GM23338 (cell line): ENCODE measurements around the gene ACAP1.

Experiments
- EZH2 ChIP-seq: fragments of 200-600 bp; sonication (generic); IDR thresholded peaks from one replicate; pipeline ENCODE4 v1.8.0; 2017; ENCODE audit warnings: antibody characterized with exemption, mild to moderate bottlenecking, low read depth; ENCODE audit not compliant: unreplicated experiment
- EZH2phosphoT487 ChIP-seq: fragments of 200-600 bp; sonication (generic); IDR thresholded peaks from one replicate; pipeline ENCODE4 v1.8.1; 2018; ENCODE audit warnings: antibody characterized with exemption; ENCODE audit not compliant: unreplicated experiment
- JUNB ChIP-seq: IDR thresholded peaks from one replicate; pipeline ENCODE4 v1.6.1; 2016; ENCODE audit warnings: antibody characterized with exemption; ENCODE audit not compliant: unreplicated experiment
- NANOG ChIP-seq: IDR thresholded peaks from 2 replicates; pipeline ENCODE4 v1.6.1; 2016; ENCODE audit warnings: antibody characterized with exemption, borderline replicate concordance
- POLR2AphosphoS5 ChIP-seq: IDR thresholded peaks from 2 replicates; pipeline ENCODE4 v1.6.1; 2016; ENCODE audit warnings: antibody characterized with exemption, low read depth
- STAT1 ChIP-seq: IDR thresholded peaks from one replicate; pipeline ENCODE4 v1.6.1; 2016; ENCODE audit warnings: antibody characterized with exemption; ENCODE audit not compliant: unreplicated experiment
- ZNF114 ChIP-seq: fragments of 250-450 bp; sonication (Bioruptor Pico); IDR thresholded peaks from 2 replicates; pipeline ENCODE4 v1.5.0; 2020; ENCODE audit warnings: mild to moderate bottlenecking, moderate library complexity
- ZNF331 ChIP-seq: fragments of 250-450 bp; sonication (Bioruptor Pico); IDR thresholded peaks from 2 replicates; pipeline ENCODE4 v1.5.0; 2020; ENCODE audit warnings: low read depth, mild to moderate bottlenecking, moderate library complexity
- TF ChIP-seq, protein P1 (sequence below), 2 experiments: fragments of 200-600 bp in 1 of 2; sonication (generic) in 1 of 2; conservative IDR thresholded peaks; 2 replicates each; pipeline versions ENCODE4 v1.5.1 to v1.6.1; 2016 to 2017; ENCODE audit warnings: antibody characterized with exemption in 2 of 2, low read depth in 2 of 2, mild to moderate bottlenecking in 2 of 2, moderate library complexity in 1 of 2
- TF ChIP-seq, protein P2 (sequence below): fragments of 250-450 bp; sonication (Bioruptor Pico); IDR thresholded peaks from 2 replicates; pipeline ENCODE4 v1.5.0; 2020; ENCODE audit warnings: mild to moderate bottlenecking, moderate library complexity
- TF ChIP-seq, protein P3 (sequence below): IDR thresholded peaks from one replicate; pipeline ENCODE4 v1.6.1; 2018; ENCODE audit warnings: antibody characterized with exemption; ENCODE audit not compliant: unreplicated experiment
- TF ChIP-seq, protein P4 (sequence below): IDR thresholded peaks from 2 replicates; pipeline ENCODE4 v1.6.1; 2016; ENCODE audit warnings: antibody characterized with exemption

DNA sequence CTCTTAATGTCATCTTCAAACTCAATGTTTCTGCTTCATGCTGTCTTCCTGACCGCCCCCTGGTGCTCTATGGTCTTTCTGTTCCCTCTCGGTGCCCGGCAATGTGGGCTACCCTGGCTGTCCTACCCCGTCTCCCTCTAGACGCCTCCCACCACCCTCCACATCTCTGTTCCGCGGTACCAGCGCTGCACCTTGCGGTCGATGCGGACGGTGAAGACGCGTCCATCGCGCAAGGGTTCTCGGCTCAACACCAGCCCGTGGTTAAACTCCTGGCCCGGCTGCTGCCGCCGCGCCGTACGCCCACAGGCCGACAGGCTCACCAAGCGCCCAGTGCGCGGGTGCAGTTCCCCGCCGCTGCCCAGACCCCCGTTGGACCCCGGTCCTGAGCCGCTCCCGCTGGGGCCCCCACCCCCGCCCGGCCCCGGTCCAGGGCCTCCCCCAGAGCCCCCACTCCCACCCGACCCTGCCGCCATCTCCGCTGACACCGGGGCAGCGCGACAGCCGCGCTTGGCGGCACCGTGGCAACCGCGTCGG, 7.4 kb upstream of the ACAP1 start, which contains the start of gene NEURL4:
- TF ChIP-seq, protein P1, sequence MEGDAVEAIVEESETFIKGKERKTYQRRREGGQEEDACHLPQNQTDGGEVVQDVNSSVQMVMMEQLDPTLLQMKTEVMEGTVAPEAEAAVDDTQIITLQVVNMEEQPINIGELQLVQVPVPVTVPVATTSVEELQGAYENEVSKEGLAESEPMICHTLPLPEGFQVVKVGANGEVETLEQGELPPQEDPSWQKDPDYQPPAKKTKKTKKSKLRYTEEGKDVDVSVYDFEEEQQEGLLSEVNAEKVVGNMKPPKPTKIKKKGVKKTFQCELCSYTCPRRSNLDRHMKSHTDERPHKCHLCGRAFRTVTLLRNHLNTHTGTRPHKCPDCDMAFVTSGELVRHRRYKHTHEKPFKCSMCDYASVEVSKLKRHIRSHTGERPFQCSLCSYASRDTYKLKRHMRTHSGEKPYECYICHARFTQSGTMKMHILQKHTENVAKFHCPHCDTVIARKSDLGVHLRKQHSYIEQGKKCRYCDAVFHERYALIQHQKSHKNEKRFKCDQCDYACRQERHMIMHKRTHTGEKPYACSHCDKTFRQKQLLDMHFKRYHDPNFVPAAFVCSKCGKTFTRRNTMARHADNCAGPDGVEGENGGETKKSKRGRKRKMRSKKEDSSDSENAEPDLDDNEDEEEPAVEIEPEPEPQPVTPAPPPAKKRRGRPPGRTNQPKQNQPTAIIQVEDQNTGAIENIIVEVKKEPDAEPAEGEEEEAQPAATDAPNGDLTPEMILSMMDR (conservative IDR thresholded peaks at IDR 0.05; ENCODE audit: low read depth in 2 of 2): no peak
- peak; percentile 9; the same call in 1 of the 2 replicates for TF ChIP-seq POLR2AphosphoS5
- TF ChIP-seq, protein P2, sequence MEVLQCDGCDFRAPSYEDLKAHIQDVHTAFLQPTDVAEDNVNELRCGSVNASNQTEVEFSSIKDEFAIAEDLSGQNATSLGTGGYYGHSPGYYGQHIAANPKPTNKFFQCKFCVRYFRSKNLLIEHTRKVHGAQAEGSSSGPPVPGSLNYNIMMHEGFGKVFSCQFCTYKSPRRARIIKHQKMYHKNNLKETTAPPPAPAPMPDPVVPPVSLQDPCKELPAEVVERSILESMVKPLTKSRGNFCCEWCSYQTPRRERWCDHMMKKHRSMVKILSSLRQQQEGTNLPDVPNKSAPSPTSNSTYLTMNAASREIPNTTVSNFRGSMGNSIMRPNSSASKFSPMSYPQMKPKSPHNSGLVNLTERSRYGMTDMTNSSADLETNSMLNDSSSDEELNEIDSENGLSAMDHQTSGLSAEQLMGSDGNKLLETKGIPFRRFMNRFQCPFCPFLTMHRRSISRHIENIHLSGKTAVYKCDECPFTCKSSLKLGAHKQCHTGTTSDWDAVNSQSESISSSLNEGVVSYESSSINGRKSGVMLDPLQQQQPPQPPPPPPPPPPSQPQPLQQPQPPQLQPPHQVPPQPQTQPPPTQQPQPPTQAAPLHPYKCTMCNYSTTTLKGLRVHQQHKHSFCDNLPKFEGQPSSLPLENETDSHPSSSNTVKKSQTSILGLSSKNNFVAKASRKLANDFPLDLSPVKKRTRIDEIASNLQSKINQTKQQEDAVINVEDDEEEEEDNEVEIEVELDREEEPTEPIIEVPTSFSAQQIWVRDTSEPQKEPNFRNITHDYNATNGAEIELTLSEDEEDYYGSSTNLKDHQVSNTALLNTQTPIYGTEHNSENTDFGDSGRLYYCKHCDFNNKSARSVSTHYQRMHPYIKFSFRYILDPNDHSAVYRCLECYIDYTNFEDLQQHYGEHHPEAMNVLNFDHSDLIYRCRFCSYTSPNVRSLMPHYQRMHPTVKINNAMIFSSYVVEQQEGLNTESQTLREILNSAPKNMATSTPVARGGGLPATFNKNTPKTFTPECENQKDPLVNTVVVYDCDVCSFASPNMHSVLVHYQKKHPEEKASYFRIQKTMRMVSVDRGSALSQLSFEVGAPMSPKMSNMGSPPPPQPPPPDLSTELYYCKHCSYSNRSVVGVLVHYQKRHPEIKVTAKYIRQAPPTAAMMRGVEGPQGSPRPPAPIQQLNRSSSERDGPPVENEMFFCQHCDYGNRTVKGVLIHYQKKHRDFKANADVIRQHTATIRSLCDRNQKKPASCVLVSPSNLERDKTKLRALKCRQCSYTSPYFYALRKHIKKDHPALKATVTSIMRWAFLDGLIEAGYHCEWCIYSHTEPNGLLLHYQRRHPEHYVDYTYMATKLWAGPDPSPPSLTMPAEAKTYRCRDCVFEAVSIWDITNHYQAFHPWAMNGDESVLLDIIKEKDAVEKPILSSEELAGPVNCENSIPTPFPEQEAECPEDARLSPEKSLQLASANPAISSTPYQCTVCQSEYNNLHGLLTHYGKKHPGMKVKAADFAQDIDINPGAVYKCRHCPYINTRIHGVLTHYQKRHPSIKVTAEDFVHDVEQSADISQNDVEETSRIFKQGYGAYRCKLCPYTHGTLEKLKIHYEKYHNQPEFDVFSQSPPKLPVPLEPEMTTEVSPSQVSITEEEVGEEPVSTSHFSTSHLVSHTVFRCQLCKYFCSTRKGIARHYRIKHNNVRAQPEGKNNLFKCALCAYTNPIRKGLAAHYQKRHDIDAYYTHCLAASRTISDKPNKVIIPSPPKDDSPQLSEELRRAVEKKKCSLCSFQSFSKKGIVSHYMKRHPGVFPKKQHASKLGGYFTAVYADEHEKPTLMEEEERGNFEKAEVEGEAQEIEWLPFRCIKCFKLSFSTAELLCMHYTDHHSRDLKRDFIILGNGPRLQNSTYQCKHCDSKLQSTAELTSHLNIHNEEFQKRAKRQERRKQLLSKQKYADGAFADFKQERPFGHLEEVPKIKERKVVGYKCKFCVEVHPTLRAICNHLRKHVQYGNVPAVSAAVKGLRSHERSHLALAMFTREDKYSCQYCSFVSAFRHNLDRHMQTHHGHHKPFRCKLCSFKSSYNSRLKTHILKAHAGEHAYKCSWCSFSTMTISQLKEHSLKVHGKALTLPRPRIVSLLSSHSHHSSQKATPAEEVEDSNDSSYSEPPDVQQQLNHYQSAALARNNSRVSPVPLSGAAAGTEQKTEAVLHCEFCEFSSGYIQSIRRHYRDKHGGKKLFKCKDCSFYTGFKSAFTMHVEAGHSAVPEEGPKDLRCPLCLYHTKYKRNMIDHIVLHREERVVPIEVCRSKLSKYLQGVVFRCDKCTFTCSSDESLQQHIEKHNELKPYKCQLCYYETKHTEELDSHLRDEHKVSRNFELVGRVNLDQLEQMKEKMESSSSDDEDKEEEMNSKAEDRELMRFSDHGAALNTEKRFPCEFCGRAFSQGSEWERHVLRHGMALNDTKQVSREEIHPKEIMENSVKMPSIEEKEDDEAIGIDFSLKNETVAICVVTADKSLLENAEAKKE (CRISPR knock-in tag): no peak
- TF ChIP-seq, protein P3, sequence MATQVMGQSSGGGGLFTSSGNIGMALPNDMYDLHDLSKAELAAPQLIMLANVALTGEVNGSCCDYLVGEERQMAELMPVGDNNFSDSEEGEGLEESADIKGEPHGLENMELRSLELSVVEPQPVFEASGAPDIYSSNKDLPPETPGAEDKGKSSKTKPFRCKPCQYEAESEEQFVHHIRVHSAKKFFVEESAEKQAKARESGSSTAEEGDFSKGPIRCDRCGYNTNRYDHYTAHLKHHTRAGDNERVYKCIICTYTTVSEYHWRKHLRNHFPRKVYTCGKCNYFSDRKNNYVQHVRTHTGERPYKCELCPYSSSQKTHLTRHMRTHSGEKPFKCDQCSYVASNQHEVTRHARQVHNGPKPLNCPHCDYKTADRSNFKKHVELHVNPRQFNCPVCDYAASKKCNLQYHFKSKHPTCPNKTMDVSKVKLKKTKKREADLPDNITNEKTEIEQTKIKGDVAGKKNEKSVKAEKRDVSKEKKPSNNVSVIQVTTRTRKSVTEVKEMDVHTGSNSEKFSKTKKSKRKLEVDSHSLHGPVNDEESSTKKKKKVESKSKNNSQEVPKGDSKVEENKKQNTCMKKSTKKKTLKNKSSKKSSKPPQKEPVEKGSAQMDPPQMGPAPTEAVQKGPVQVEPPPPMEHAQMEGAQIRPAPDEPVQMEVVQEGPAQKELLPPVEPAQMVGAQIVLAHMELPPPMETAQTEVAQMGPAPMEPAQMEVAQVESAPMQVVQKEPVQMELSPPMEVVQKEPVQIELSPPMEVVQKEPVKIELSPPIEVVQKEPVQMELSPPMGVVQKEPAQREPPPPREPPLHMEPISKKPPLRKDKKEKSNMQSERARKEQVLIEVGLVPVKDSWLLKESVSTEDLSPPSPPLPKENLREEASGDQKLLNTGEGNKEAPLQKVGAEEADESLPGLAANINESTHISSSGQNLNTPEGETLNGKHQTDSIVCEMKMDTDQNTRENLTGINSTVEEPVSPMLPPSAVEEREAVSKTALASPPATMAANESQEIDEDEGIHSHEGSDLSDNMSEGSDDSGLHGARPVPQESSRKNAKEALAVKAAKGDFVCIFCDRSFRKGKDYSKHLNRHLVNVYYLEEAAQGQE: no peak
- TF ChIP-seq STAT1: no peak
- TF ChIP-seq JUNB: no peak
- no peak for TF ChIP-seq EZH2
- TF ChIP-seq EZH2phosphoT487: no peak
- TF ChIP-seq, protein P4, sequence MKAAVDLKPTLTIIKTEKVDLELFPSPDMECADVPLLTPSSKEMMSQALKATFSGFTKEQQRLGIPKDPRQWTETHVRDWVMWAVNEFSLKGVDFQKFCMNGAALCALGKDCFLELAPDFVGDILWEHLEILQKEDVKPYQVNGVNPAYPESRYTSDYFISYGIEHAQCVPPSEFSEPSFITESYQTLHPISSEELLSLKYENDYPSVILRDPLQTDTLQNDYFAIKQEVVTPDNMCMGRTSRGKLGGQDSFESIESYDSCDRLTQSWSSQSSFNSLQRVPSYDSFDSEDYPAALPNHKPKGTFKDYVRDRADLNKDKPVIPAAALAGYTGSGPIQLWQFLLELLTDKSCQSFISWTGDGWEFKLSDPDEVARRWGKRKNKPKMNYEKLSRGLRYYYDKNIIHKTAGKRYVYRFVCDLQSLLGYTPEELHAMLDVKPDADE: no peak
- TF ChIP-seq NANOG: no peak
- no peak for TF ChIP-seq ZNF331 (CRISPR knock-in tag)
- no peak for TF ChIP-seq ZNF114
